GM21576 (cell line): ENCODE results near the gene JAKMIP1.
A peak's percentile ranks its signal among the peaks of the same experiment; 100 is the strongest.
"Not testable (repeated sequence)": the region's sequence is repeated elsewhere in the genome, so short reads cannot be mapped to it uniquely, and the experiment has no call there.

Source experiments
- ATAC-seq: cut with Tn5 transposase; IDR thresholded peaks from one replicate; pipeline ENCODE4 v1.9.1; 2021; ENCODE audit warnings: mild to moderate bottlenecking, moderate library complexity; ENCODE audit not compliant: unreplicated experiment

The JAKMIP1 gene

GRCh38 chr4:6150046-6150735 is 50.2 kb downstream of the JAKMIP1 start:
- ATAC-seq, result no peak

GRCh38 chr4:6148506-6149205 is 51.7 kb downstream of the JAKMIP1 start:
- ATAC-seq, result no peak

GRCh38 chr4:6147441-6147840 is 52.9 kb downstream of the JAKMIP1 start:
- no peak for ATAC-seq

- no peak for ATAC-seq
Measured at GRCh38 chr4:6143603-6144181, 56.7 kb downstream of the JAKMIP1 start.

GRCh38 chr4:6142935-6143602 is 57.3 kb downstream of the JAKMIP1 start:
- ATAC-seq, result no peak

GRCh38 chr4:6142511-6142910 is 57.8 kb downstream of the JAKMIP1 start:
- no peak for ATAC-seq

- no peak for ATAC-seq
Measured at GRCh38 chr4:6141554-6141953, 58.8 kb downstream of the JAKMIP1 start.

- ATAC-seq, result not testable (repeated sequence)
Measured at GRCh38 chr4:6141021-6141420, 59.3 kb downstream of the JAKMIP1 start.

- no peak for ATAC-seq
Measured at GRCh38 chr4:6137747-6138135, 62.6 kb downstream of the JAKMIP1 start.

- ATAC-seq, result no peak
Measured at GRCh38 chr4:6137027-6137746, 63.2 kb downstream of the JAKMIP1 start.

- ATAC-seq, result peak; percentile 95
Measured at GRCh38 chr4:6134612-6135220, 65.6 kb downstream of the JAKMIP1 start.

GRCh38 chr4:6132716-6133115 is 67.6 kb downstream of the JAKMIP1 start:
- ATAC-seq, result no peak

- no peak for ATAC-seq
Measured at GRCh38 chr4:6128221-6128850, 72.0 kb downstream of the JAKMIP1 start.

- ATAC-seq, result no peak
Measured at GRCh38 chr4:6126971-6127745, 73.2 kb downstream of the JAKMIP1 start.

GRCh38 chr4:6125103-6125651 is 75.2 kb downstream of the JAKMIP1 start:
- no peak for ATAC-seq

- no peak for ATAC-seq
Measured at GRCh38 chr4:6124386-6125102, 75.8 kb downstream of the JAKMIP1 start.

- ATAC-seq, result no peak
Measured at GRCh38 chr4:6123976-6124375, 76.4 kb downstream of the JAKMIP1 start.

GRCh38 chr4:6123541-6123940 is 76.8 kb downstream of the JAKMIP1 start:
- no peak for ATAC-seq
